H9 (cell line): Measurements from ENCODE around the gene RNF227. TPM values are rescaled to one million over a fixed set of nuclear protein-coding genes. Genes with fewer than 3 reads are reported as not detected.

ENCODE experiments used
- total RNA-seq: library from RNA; stranded (reverse); gene quantifications from 2 replicates; pipeline ENCODE4 v1.2.1, GENCODE V29; 2021

The RNF227 gene
- total RNA-seq, 1 experiment from 2014 or later: 1.9 TPM

Other genes with a start within 250 kb of the RNF227 start
- 163 and 164 TPM in 2 replicates for gene TP53, start 228.8 kb downstream of the RNF227 start, total RNA-seq
- 27.0 and 29.8 TPM in 2 replicates for gene WRAP53, start 227.8 kb downstream of the RNF227 start, total RNA-seq
- 11.3 and 11.4 TPM in 2 replicates for gene EFNB3, start 211.1 kb downstream of the RNF227 start, total RNA-seq
- 0.15 and 0.22 TPM in 2 replicates for gene DNAH2, start 198.5 kb downstream of the RNF227 start, total RNA-seq
- gene KDM6B, start 82.1 kb downstream of the RNF227 start, total RNA-seq: 26.7 and 28.9 TPM in 2 replicates
- gene TMEM88, start 61.2 kb downstream of the RNF227 start, total RNA-seq: 8.9 and 11.3 TPM in 2 replicates
- 40.0 and 50.2 TPM in 2 replicates for gene NAA38, start 58.7 kb downstream of the RNF227 start, total RNA-seq
- 17.1 and 18.0 TPM in 2 replicates for gene CYB5D1, start 58.3 kb downstream of the RNF227 start, total RNA-seq
- 33.2 and 35.7 TPM in 2 replicates for gene CHD3, start 27.5 kb downstream of the RNF227 start, total RNA-seq
- gene KCNAB3, start 13.6 kb upstream of the RNF227 start, total RNA-seq: 5.7 and 6.4 TPM in 2 replicates
- gene TRAPPC1, start 15.7 kb upstream of the RNF227 start, total RNA-seq: 132 and 160 TPM in 2 replicates
- gene CNTROB, start 15.9 kb upstream of the RNF227 start, total RNA-seq: 25.8 and 30.1 TPM in 2 replicates
- gene GUCY2D, start 86.3 kb upstream of the RNF227 start, total RNA-seq: 0.15 and 0.35 TPM in 2 replicates
- 0.11 TPM in 1 of 2 replicates, not detected in the other for gene ALOX15B, start 122.8 kb upstream of the RNF227 start, total RNA-seq
- 0.86 and 1.2 TPM in 2 replicates for gene ALOX12B, start 171.4 kb upstream of the RNF227 start, total RNA-seq
- 0.13 and 0.42 TPM in 2 replicates for gene ALOXE3, start 202.2 kb upstream of the RNF227 start, total RNA-seq
- gene HES7, start 207.8 kb upstream of the RNF227 start, total RNA-seq: 0.26 and 0.33 TPM in 2 replicates
- gene PER1, start 236.1 kb upstream of the RNF227 start, total RNA-seq: 36.5 and 37.2 TPM in 2 replicates
- 22.8 and 22.9 TPM in 2 replicates for gene VAMP2, start 246.7 kb upstream of the RNF227 start, total RNA-seq